ENCODE measurements around the gene CORO2A. TPM values are rescaled to one million over a fixed set of nuclear protein-coding genes. Genes with fewer than 3 reads are reported as not detected.

CORO2A gene
- total and polyA plus RNA-seq, 2 of the 13 experiments (the other 11 are each of a cell fraction or from before 2014, with no cell fraction given), result 14.4 to 15.3 TPM

- TF ChIP-seq ZNF280D (CRISPR knock-in tag; IDR thresholded peaks at IDR 0.05) (0 out of 2 replicates have a peak, but pooled peaks have one; percentile 38), SNAI1 (CRISPR knock-in tag; IDR thresholded peaks at IDR 0.05; ENCODE audit: borderline replicate concordance) (no peak), ZNF160 (CRISPR knock-in tag; IDR thresholded peaks at IDR 0.05) (no peak), HCFC1 (IDR thresholded peaks at IDR 0.05; ENCODE audit: low read depth, low read length) (no peak), SAFB2 (CRISPR knock-in tag; IDR thresholded peaks at IDR 0.05; ENCODE audit: borderline replicate concordance, low read depth) (no peak), RXRA (CRISPR knock-in tag; IDR thresholded peaks at IDR 0.05) (peak; percentile 91), ZNF124 (CRISPR knock-in tag; IDR thresholded peaks at IDR 0.05) (peak; percentile 51; the same call in 1 of the 2 replicates), IKZF1 (IDR thresholded peaks at IDR 0.05) (no peak), ZNF674 (CRISPR knock-in tag; IDR thresholded peaks at IDR 0.05; ENCODE audit: low read depth) (no peak), ZC3H4 (CRISPR knock-in tag; IDR thresholded peaks at IDR 0.05; ENCODE audit: borderline replicate concordance) (no peak), PREB (CRISPR knock-in tag; IDR thresholded peaks at IDR 0.05) (no peak), ZNF7 (CRISPR knock-in tag; IDR thresholded peaks at IDR 0.05) (no peak), MBNL3 (CRISPR knock-in tag; conservative IDR thresholded peaks at IDR 0.05) (no peak), ZNF224 (CRISPR knock-in tag; IDR thresholded peaks at IDR 0.05) (no peak), MLXIP (CRISPR knock-in tag; IDR thresholded peaks at IDR 0.05; ENCODE audit: borderline replicate concordance) (no peak), ZNF431 (CRISPR knock-in tag; IDR thresholded peaks at IDR 0.05; ENCODE audit: borderline replicate concordance, low read depth) (no peak), ARHGAP35 (CRISPR knock-in tag; IDR thresholded peaks at IDR 0.05; ENCODE audit: borderline replicate concordance) (no peak), KDM4B (CRISPR knock-in tag; IDR thresholded peaks at IDR 0.05) (peak; percentile 68; the same call in 1 of the 2 replicates), BCL6 (CRISPR knock-in tag; IDR thresholded peaks at IDR 0.05) (peak; percentile 75), HNRNPH1 (optimal IDR thresholded peaks at IDR 0.05; ENCODE audit: low read depth, low read length) (no peak), ZFYVE20 (CRISPR knock-in tag; IDR thresholded peaks at IDR 0.05; ENCODE audit: borderline replicate concordance, low read depth) (no peak)
These were observed 46.1 kb downstream of the CORO2A start (continued) for GRCh38 chr9:98146101-98146991.

Data from HepG2 (cell line).